Activated CD8-positive, alpha-beta memory T cell treated with anti-CD3 and anti-CD28 coated beads, Interleukin-2, amount 10 ng/mL, durations not matched to agents 7 days and 5 days (primary cell): ENCODE results near the gene MYH13. TPM values are rescaled to one million over a fixed set of nuclear protein-coding genes. Genes with fewer than 3 reads are reported as not detected.

Source experiments
- ATAC-seq: fragments of 150-1000 bp; cut with Tn5 transposase; one replicate; pipeline ENCODE4 v1.10.0; 2021; ENCODE audit warnings: moderate library complexity
- CTCF ChIA-PET: fragments of 350-600 bp; sonication (Branson Sonifier 250); formaldehyde crosslinking; loops from one replicate; lab custom pipeline; 2021; ENCODE audit warnings: antibody characterized with exemption; lab: Charles Lee
- DNase-seq: peaks from one replicate; pipeline ENCODE4 v3.0.0-alpha.2; 2020
- H3K27ac Mint-ChIP-seq: one replicate; pipeline ENCODE4 v1.8.0; 2021; ENCODE audit warnings: mild to moderate bottlenecking, mixed read lengths
- H3K27me3 Mint-ChIP-seq: one replicate; pipeline ENCODE4 v1.8.0; 2021; ENCODE audit warnings: mixed read lengths
- H3K36me3 Mint-ChIP-seq: one replicate; pipeline ENCODE4 v1.8.0; 2021; ENCODE audit warnings: mild to moderate bottlenecking, mixed read lengths
- H3K4me1 Mint-ChIP-seq: one replicate; pipeline ENCODE4 v1.8.0; 2021; ENCODE audit warnings: mixed read lengths
- H3K4me3 Mint-ChIP-seq: one replicate; pipeline ENCODE4 v1.8.0; 2021; ENCODE audit warnings: mild to moderate bottlenecking, moderate library complexity, mixed read lengths
- H3K9me3 Mint-ChIP-seq: one replicate; pipeline ENCODE4 v1.8.0; 2022; ENCODE audit warnings: low read depth, mixed read lengths
- total RNA-seq, 2 experiments: library from RNA; stranded (reverse); gene quantifications; one replicate each; pipeline ENCODE4 v1.2.3, GENCODE V29; 2021

Gene MYH13
- total RNA-seq, 2 experiments from 2014 or later, result not detected

DNA sequence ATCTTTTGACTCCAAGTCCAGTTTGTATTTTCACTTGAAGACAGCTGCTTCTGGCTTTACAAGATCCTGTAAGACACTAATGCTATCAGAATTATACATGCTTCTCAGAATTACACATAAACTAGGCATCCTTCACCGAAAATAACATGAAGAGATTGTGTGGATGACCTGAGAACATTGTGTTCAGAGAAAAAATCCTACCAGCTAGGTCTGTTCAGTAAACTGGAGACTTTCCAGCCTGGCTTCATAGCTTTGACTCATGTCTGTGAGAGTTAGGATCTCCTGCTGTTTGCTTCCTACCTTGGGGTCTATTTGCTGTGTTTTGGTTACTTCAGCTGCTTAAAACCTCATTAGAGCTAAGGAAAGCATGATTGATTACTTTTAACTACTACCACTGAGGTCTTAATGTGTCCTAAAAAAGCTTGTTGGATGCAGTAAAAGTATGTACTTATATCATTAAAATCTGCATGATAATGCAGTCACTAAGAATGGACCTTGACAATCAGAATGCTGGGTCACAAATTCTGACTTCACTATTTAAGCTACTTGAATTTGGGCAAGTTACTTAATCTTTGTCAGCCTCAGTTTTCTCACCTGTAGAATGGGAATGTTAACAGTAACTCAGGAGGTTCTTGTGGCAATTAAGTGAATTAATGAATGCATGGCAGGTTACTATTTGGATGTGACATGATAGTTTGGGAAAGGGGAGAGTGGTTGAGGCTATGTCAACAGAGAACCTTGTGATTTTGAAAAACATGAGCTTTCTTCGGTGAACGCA, 8.0 kb upstream of the MYH13 start:
- no peaks in the 10 kb centered on the region for H3K9me3 Mint-ChIP-seq
- H3K27ac Mint-ChIP-seq, result no peak overlapping the region
- no peaks in the 10 kb centered on the region for H3K36me3 Mint-ChIP-seq
- no peaks in the 10 kb centered on the region for H3K4me1 Mint-ChIP-seq
- ATAC-seq, result no peak
- H3K27me3 Mint-ChIP-seq, result no peaks in the 10 kb centered on the region
- no peak for DNase-seq
- CTCF ChIA-PET, result no interaction called here
- H3K4me3 Mint-ChIP-seq, result no peak overlapping the region

DNA sequence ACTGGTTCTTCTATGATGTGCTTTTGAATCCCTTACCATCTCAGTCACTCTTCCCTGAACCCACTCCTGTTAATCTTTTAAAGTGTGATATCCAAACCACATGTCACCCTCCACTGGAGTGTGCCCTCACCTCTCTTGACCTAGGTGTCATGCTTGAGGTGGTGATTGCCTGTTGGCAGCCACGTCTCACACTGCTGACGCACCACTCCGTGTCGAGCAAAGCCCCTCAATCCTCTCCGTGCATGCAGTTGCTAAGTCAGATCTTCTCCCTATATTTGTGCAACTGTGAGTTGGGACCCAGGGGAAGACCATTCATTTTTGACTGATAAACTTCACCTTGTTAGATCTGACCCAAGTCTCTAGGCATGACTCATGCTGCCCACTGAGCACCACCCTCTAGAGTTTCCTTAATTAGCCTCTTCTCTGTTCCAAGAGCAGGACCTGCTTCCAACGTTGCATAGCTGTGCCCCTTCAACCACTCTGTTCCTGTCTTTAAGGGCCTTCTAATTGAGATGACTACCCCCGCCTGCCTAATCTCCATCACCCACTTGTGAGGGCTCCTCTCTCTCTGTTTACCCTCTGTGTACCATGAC, 2.7 kb downstream of the MYH13 start:
- H3K4me1 Mint-ChIP-seq, result no peaks in the 10 kb centered on the region
- DNase-seq (no peak), ATAC-seq (no peak)
- H3K27me3 Mint-ChIP-seq, result peaks cover 5% of the 10 kb centered on the region
- no peaks in the 10 kb centered on the region for H3K36me3 Mint-ChIP-seq
- CTCF ChIA-PET, result no interaction called here
- no peak overlapping the region for H3K4me3 Mint-ChIP-seq
- no peak overlapping the region for H3K27ac Mint-ChIP-seq
- no peaks in the 10 kb centered on the region for H3K9me3 Mint-ChIP-seq

DNA sequence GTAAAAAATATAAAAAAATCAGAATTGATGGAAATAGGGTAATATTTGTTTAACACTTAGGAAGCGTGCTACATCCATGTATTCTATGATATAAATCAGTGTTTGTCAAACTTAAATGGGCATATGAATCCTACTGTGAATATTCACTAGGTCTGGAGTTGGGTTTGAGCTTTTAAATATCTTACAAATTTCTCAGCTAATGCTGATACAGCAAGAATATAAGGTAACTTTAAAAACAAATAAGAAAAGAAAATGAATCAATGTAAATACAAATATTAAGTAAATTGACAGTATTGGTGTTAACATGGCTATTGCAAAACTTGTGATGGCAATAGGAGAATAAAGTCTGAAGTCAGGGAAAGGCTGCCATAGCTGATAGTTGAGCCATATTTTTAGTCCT, 3.6 kb downstream of the MYH13 start:
- CTCF ChIA-PET, result no interaction called here
- no peaks in the 10 kb centered on the region for H3K9me3 Mint-ChIP-seq
- H3K27me3 Mint-ChIP-seq, result peaks cover 5% of the 10 kb centered on the region
- DNase-seq, result no peak
- H3K36me3 Mint-ChIP-seq, result no peaks in the 10 kb centered on the region
- no peak overlapping the region for H3K4me3 Mint-ChIP-seq
- no peaks in the 10 kb centered on the region for H3K4me1 Mint-ChIP-seq
- H3K27ac Mint-ChIP-seq, result no peak overlapping the region
- ATAC-seq, result no peak

- Mint-ChIP-seq H3K27ac (no peak overlapping the region), H3K9me3 (no peaks in the 10 kb centered on the region), H3K4me1 (no peaks in the 10 kb centered on the region), H3K27me3 (peaks cover 5% of the 10 kb centered on the region), H3K36me3 (no peaks in the 10 kb centered on the region), H3K4me3 (no peak overlapping the region)
- ATAC-seq, result no peak
- DNase-seq, result no peak
- CTCF ChIA-PET, result no interaction called here
Measured at GRCh38 chr17:10368561-10368960, 4.2 kb downstream of the MYH13 start.

GRCh38 chr17:10360578-10360977, 12.2 kb downstream of the MYH13 start:
- Mint-ChIP-seq H3K4me3 (no peak overlapping the region), H3K27ac (no peak overlapping the region), H3K9me3 (no peaks in the 10 kb centered on the region), H3K36me3 (no peaks in the 10 kb centered on the region), H3K4me1 (no peaks in the 10 kb centered on the region), H3K27me3 (no peaks in the 10 kb centered on the region)
- ATAC-seq, result no peak
- CTCF ChIA-PET, result no interaction called here
- DNase-seq, result no peak

- CTCF ChIA-PET, result no interaction called here
- no peak overlapping the region for H3K4me3 Mint-ChIP-seq
- ATAC-seq (no peak), DNase-seq (peak; percentile 41)
- H3K9me3 Mint-ChIP-seq, result no peaks in the 10 kb centered on the region
- H3K27ac Mint-ChIP-seq, result no peak overlapping the region
- no peaks in the 10 kb centered on the region for H3K27me3 Mint-ChIP-seq
- H3K4me1 Mint-ChIP-seq, result no peaks in the 10 kb centered on the region
- H3K36me3 Mint-ChIP-seq, result no peaks in the 10 kb centered on the region
Measured at GRCh38 chr17:10357768-10358167, 15.0 kb downstream of the MYH13 start.

- no peak overlapping the region for H3K27ac Mint-ChIP-seq
- CTCF ChIA-PET, result interaction anchor here (0.5 to 1.0 kb wide), 2 partner anchors 430 to 700 kb away, joined by 3 read pairs; no protein-coding TSS in a partner anchor
- no peak overlapping the region for H3K4me3 Mint-ChIP-seq
- H3K36me3 Mint-ChIP-seq, result no peaks in the 10 kb centered on the region
- ATAC-seq (no peak), DNase-seq (no peak)
- H3K4me1 Mint-ChIP-seq, result no peaks in the 10 kb centered on the region
- H3K9me3 Mint-ChIP-seq, result peaks cover 3% of the 10 kb centered on the region
- H3K27me3 Mint-ChIP-seq, result no peaks in the 10 kb centered on the region
Measured at GRCh38 chr17:10354651-10355050, 18.2 kb downstream of the MYH13 start.

GRCh38 chr17:10352893-10353292, 19.9 kb downstream of the MYH13 start:
- peaks cover 3% of the 10 kb centered on the region for H3K9me3 Mint-ChIP-seq
- CTCF ChIA-PET, result no interaction called here
- ATAC-seq, result no peak
- H3K4me3 Mint-ChIP-seq, result no peak overlapping the region
- no peak overlapping the region for H3K27ac Mint-ChIP-seq
- no peaks in the 10 kb centered on the region for H3K36me3 Mint-ChIP-seq
- no peak for DNase-seq
- no peaks in the 10 kb centered on the region for H3K4me1 Mint-ChIP-seq
- no peaks in the 10 kb centered on the region for H3K27me3 Mint-ChIP-seq

- H3K4me1 Mint-ChIP-seq, result no peaks in the 10 kb centered on the region
- DNase-seq, result no peak
Measured at GRCh38 chr17:10349403-10349802, 23.4 kb downstream of the MYH13 start.

GRCh38 chr17:10344816-10345215, 28.0 kb downstream of the MYH13 start:
- no peaks in the 10 kb centered on the region for H3K27me3 Mint-ChIP-seq
- DNase-seq (no peak), ATAC-seq (no peak)
- CTCF ChIA-PET, result no interaction called here
- H3K4me1 Mint-ChIP-seq, result no peaks in the 10 kb centered on the region
- no peak overlapping the region for H3K27ac Mint-ChIP-seq
- H3K4me3 Mint-ChIP-seq, result no peak overlapping the region
- H3K9me3 Mint-ChIP-seq, result no peaks in the 10 kb centered on the region
- no peaks in the 10 kb centered on the region for H3K36me3 Mint-ChIP-seq

More at GRCh38 chr17:10349403-10349802, 23.4 kb downstream of the MYH13 start:
- Mint-ChIP-seq H3K9me3 (peaks cover 3% of the 10 kb centered on the region), H3K27me3 (no peaks in the 10 kb centered on the region), H3K36me3 (no peaks in the 10 kb centered on the region), H3K27ac (no peak overlapping the region), H3K4me3 (no peak overlapping the region)
- ATAC-seq, result no peak
- CTCF ChIA-PET, result no interaction called here

DNA sequence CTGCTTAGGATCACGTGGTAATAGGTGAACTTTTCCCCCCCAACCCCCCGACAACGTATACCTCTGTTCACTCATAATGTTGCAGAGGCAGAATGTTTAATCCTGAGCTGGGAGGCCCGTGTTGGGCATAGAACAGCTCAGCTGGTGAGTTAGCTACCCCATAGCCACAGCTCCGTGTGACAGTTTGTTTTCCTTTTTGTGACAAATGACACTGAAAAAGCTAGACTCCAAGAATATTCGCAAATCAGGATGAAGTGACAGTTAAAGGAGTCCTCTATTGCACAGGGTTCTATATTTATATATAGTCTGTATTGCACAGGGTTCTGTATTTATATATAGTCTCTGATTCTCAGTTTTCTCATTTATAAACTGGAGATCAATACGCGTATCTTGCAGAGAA, 33.8 kb downstream of the MYH13 start:
- Mint-ChIP-seq H3K36me3 (no peaks in the 10 kb centered on the region), H3K4me3 (no peak overlapping the region), H3K27ac (no peak overlapping the region), H3K27me3 (no peaks in the 10 kb centered on the region), H3K9me3 (no peaks in the 10 kb centered on the region), H3K4me1 (no peaks in the 10 kb centered on the region)
- CTCF ChIA-PET, result no interaction called here
- ATAC-seq (no peak), DNase-seq (no peak)

DNA sequence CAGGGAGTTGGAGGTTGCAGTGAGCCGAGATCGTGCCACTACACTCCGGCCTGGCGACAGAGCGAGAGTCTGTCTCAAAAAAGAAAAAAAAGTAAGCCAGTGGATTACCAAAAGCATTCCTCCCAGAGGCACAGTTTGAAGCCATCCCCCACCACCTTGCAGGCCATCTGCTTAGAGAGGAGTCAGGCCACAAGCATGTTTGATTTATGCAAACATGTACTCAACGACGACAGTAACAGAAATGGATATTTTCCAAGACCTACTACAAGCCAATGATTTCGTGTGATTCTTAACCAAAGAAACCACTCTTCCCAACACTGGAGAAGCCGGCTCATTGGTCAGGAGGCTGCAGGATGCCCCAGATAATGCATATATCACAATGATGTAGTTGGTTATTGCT, 34.8 kb downstream of the MYH13 start:
- CTCF ChIA-PET, result interaction anchor here (1.1 kb wide), 1 partner anchor 280 kb away, joined by 3 read pairs; no protein-coding TSS in a partner anchor
- Mint-ChIP-seq H3K4me1 (no peaks in the 10 kb centered on the region), H3K27ac (no peak overlapping the region), H3K36me3 (no peaks in the 10 kb centered on the region), H3K9me3 (no peaks in the 10 kb centered on the region), H3K4me3 (no peak overlapping the region), H3K27me3 (no peaks in the 10 kb centered on the region)
- DNase-seq (no peak), ATAC-seq (no peak)

DNA sequence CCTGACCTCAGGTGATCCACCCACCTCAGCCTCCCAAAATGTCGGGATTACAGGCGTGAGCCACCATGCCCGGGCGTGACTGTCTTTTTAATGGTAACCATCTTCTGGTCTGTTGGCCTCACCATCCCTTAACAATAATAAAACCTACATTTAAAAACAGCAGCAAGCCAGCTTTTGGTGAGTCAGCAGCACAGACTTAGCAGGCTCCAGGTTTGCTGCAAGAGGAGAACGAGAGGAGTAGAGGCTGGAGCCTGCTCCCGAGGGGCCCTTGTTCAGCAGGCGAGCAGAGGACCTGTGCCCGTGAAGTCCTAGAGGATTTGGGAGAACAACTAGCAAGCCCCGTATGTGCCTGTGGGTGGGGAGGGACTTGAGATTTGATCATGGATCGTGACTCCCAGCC, 35.7 kb downstream of the MYH13 start:
- CTCF ChIA-PET, result no interaction called here
- H3K4me3 Mint-ChIP-seq, result no peak overlapping the region
- no peak for ATAC-seq

DNA sequence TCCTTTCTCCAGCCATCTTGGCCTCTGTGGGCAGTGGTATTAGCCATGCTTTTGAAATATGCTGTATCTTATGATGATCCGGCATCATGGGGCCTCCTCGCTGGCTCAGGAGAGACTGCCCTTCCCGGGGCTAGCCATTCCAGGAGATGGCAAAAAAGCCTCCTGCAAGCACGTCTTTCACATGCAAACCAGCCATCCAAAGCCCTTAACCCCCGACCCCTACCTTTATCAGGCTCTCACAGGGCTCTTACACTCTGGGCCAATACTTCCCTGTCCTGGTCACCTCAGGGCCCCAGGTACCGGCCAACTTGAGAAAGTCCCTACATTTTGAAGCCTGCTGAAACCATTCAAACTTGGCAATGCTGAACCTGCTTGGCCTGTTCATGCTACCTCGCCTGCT, 36.4 kb downstream of the MYH13 start:
- DNase-seq (no peak), ATAC-seq (no peak)
- CTCF ChIA-PET, result no interaction called here
- Mint-ChIP-seq H3K9me3 (no peaks in the 10 kb centered on the region), H3K27ac (no peak overlapping the region), H3K27me3 (no peaks in the 10 kb centered on the region), H3K4me3 (no peak overlapping the region), H3K36me3 (no peaks in the 10 kb centered on the region), H3K4me1 (no peaks in the 10 kb centered on the region)

More for the DNA sequence above, 35.7 kb downstream of the MYH13 start:
- DNase-seq, result no peak
- H3K9me3 Mint-ChIP-seq, result no peaks in the 10 kb centered on the region
- H3K36me3 Mint-ChIP-seq, result no peaks in the 10 kb centered on the region
- no peak overlapping the region for H3K27ac Mint-ChIP-seq
- no peaks in the 10 kb centered on the region for H3K27me3 Mint-ChIP-seq
- H3K4me1 Mint-ChIP-seq, result no peaks in the 10 kb centered on the region
